HG03039 (cell line): ENCODE measurements around the gene FAM181A.

ENCODE experiments used
- ATAC-seq: cut with Tn5 transposase; IDR thresholded peaks from one replicate; pipeline ENCODE4 v1.9.1; 2021; ENCODE audit warnings: mild to moderate bottlenecking, moderate library complexity; ENCODE audit not compliant: unreplicated experiment

Gene FAM181A

DNA sequence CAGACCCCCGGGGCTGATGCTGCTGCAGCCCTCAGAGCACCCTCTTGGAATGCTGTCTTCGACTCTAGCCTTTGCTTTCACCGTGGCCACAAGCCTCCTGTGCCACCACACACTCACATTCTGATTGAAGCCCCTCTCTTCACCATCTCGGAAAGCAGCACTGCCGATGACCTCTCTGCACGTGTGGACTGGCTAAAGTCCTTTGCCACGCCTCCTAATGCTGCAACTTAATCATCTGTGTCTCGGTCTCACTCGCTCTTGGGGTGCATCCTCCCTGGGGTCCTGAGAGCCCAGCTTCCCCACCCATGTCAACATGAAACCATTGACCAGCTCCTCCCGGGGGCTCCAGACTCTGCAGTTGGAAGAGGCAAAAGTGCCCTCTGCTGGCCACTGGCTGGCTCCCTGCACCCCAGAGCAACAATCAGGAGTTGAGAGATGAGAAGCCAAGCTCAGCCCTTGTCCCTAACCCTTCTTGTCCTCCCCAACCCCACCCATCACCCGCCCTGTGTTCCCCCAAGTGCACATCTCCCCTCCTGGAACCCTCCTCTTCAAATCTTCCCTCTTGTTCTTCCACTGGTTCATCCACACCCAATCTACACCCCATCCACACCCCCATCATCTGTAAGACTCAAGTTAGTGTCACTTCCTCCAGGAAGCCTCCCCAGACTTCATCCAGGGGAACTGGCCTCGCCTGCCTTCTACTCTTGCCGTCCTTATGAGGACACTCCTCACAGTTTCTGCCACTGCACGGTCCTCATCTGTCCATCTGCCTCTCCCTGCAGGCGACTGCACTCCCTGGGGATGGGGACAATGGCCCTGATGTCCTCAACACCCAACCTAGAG lies 23.6 kb upstream of the FAM181A start:
- no peak for ATAC-seq

DNA sequence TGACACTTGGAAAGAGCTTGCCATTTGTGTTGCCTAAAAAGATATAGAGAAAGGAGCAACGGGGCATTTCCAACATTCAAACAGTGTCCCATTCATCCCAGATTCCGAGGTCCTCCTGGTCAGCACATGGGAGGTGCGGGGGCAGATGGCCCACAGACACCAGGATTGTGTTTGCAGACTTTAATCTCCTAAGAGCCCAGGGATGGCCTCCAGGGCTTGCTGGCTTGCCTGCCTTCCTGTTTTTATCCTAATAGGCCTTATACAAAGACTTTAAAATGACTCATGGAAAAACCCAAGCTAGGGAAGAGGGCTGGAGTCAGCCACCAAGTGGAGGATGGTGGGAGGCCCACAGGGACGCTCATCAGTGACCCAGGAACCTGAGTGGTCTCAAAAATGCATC lies 21.5 kb upstream of the FAM181A start:
- no peak for ATAC-seq

DNA sequence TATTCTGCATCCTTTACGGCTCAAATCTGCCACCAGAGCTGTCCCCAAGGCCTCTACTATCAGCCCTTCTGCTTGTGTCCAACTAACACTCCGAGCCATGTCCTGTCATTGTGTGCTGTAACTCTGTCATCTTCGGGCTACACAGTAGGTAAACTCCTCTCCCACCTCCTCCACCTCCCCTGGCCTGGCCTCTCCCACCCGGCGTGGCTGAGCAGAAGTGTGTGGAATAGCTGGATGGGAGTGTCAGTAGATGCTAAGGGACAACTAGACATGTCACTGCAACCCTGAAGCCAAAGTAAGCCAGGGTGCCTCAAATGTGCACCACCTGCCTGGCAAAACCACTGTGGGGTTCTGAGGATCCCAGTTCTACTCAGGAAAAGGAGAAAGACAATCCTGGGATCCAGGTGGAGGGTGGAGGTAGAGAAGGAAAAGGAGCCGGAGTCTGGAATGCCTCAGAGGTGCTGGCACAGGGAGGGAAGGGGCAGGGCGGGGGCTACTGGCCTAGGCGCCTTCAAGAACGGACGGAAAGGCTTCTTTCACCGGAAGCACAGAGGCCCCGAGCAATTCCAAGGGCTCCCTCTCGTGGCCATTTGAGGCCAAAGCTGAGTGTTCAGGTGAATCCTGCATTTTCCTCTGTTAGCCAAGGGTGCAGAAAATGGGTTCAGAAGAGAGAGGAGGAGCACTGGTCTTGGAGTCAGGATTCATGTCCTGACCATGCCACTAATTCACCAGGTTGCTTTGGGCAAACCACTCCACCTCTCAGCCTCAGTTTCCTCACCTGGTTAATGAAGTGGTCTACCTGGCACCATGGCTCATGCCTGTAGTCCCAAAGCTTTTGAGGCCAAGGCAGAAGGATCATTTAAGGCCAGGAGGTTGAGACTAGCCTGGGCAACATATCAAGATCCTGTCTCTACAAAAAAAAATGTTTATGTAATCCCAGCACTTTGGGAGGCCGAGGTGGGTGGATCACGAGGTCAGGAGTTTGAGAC lies 20.5 kb upstream of the FAM181A start:
- peak; percentile 54 for ATAC-seq

DNA sequence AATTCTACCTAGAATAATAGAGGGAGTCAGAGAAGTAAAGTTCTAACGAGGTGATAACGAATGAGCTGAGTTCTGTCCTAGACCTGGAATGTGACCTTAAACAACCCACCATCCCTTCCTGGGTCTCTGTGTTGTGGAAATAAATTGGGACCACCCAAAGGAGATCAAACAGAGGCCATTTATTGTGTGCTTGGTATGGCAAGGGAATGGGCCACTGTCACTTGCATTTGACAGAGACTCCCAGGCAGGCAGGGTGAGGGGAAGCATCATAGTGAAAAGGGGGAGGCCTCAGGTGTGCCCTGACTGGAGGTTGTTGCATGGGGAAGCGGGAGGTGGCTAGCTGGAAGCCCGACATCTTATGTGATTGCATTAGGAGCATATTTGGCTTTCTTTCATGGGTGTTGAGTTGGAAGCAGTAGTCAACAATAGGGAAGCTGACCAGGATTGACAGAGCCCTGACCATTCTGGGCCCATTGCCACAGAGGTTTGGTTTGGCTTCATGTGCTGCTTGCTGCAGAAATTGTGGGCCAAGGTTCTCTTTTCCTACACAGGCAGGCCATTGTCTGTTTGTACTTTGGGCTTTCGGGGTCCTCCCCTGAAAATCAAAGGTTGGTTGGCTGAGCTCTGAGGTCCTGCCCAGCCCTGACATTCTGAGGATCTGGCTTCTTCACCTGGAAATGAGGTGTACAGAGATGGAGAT lies 17.6 kb upstream of the FAM181A start:
- ATAC-seq: no peak

DNA sequence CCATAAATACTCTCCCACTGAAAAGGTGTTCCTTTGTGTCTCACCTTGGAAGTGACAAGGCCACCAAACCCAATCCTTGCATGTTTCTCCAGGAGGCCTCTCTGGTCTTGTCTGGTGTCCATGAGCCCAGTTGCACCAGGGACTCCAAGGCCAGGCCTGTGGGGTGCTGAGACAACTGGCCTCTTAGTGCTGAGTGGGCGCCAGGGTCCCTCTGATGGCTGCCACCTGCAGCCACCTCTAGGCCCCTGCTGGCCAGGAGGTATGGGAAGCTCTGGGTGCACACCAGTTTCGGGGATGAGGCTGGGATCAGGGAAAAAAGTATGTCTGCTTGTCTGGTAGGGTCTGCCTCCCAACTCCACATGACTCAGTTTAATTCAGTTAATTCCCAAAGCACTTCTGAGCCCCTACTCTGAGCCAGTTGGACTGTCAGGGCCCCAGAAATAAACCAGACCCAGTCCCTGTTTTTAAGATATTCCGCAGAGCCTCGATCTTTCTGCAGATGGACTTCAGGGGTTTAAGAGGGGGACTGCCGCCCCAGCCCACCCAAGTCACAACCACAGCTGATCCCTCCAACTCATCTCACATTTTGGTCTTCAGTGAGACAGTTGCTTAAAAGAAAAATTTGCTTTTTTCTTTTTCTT lies 15.0 kb upstream of the FAM181A start:
- no peak for ATAC-seq

DNA sequence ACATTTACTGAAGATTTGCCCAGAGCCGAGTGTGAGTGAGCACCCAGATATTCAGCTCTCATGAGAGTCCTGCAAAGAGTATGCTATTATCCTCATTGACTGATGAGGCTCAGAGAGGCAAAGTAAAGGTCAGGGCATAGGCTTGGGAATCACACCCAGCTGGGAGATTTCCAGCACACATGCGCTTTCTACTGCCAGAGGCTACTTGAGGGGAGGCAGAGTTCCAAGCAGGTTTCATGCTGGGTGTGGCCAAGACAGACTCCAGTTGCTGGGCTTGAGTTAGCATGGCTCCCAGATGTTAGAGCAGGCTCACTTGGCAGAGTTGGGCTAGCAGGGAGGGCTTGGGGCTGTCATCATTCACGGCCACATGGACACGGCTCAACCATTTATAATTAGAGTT lies 14.4 kb upstream of the FAM181A start:
- no peak for ATAC-seq

DNA sequence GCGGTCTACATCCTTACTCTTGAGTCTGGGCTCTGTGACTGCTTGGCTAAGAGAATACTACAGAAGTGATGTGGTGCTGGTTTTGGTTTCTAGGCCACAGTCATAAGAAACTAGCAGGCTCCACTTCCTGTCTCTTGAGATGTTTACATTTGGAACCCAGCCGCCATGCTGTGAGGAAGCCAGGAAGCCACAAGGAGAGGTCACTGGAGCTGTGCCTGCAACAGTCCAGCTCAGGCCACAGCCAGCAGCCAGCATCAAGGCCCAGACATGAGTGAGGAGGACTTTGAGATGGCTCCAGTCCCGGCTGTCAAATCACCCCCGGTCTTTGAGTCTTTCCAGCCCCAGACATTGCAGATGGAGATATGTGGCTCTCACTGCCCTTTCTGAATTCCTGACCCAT lies 12.9 kb upstream of the FAM181A start:
- no peak for ATAC-seq

DNA sequence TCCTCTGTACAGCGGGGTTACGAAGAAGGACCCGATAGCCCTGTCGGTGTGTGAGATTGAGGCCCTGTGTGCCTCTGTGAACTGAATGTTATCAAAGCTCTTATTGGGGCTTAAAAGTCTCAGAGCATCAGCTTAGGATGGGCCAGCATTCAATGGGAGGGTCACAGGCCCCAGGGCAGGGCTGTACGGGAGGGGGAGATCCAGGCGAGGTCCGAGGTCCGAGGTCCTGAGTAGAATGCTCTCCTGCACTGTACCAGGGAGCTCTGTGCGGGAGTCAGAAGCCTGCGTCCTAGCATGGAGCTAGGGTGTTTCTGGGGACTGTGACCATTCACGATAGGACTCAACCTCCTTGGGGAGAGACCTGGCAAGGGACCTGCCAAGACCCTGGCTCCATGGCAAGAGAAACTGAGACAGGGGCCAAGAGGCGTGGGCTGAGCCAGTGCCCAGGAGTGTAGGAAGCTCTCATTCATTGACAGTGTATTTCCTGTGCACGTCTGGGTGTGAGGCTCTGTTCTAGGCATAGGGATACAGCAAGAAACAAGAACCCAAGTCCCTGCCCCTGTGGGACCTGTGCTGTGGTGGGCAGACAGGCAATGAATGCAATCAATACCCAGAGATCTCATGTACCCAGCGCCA lies 12.0 kb upstream of the FAM181A start:
- ATAC-seq: no peak

DNA sequence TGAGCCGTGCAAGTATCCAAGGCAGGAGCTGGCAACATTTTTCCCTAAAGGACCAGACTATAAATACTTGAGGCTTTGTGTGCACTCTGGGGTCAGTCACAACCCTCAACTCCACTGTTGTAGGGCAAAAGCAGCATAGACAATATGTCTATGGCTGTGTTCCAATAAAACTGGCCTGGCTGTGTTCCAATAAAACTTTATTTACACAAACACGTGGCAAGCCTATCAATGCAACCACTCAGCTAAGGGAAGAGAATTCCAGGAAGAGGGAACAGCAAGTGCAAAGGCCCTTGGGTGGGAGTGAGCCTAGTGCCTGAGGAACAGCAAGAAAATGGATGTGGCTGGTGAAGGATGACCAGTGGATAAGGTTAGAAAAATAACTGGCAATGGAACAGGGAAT lies 11.3 kb upstream of the FAM181A start:
- no peak for ATAC-seq

DNA sequence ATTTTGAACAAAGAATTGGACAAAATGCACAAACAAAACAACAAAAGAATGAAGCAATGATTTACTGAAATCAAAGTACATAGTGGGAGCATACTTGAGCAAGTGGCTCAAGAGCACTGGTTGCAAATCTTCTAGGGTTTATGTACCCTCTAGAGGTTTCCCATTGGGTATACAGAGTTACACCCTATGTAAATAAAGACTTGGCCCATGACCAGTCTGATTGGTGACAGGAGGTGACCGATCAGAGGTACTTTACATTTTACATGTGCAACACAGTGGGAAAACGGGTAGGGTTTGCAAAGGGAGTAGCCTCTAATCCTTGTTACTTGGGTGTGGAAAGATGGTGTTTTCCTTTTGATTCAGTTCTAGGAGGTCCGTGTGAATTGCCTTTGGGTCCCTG lies 10.6 kb upstream of the FAM181A start:
- no peak for ATAC-seq

DNA sequence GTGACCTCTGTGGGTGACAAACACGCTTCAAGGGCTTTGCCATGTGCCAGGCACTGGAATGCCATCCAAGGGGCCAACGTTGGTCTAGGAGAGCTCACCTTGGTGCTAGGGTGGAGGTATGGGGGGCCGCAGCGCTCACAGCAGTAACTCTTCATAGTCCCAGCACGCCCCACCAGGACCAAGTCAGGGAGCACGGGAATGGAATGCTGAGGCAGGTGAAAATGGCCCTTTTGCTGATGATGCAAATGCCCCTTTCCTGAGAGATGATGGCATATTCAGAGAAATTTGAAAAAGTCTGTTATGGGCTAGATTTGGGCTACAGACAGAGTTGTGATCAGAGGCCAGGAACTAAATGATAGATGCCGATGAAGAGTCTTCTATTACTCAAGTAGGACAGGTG lies 10.0 kb upstream of the FAM181A start:
- ATAC-seq: no peak

DNA sequence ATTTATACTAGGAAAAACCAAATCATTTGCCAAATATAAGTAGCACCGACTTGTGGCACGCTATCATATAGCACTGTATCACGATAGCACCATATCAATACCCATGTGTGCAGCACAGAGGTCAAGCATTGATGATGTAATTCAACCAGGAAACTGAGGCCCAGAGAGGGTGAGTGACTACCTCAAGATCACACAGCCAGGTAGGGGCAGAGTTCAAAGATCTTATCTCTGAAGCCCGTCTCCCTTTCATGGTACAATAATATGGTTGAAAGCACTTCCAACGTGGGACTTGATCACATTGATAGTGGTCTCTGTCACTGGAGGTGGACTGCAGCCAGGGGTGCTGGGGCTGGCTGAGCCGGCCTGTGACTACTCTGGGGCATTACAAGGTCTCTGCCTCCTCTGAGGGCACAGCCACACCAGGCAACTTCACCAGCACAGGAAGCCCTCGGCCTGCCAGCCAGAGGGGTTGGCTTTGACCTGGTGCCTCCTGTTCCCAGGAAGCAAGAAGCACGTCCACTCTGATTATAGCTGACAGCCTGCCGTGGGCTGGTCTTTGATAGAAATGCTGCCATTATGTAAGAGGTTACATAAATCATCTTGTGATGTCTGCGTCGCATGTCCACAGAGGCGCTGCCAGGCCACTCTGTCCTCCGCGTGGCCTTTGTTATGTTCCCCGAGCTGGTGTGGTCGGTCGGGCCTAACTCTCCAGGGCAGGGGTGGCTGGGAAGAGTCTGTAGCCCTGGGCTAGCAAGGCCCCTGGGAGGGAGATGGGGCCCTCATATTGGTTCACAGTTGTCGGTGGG lies 5.9 kb upstream of the FAM181A start:
- no peak for ATAC-seq

DNA sequence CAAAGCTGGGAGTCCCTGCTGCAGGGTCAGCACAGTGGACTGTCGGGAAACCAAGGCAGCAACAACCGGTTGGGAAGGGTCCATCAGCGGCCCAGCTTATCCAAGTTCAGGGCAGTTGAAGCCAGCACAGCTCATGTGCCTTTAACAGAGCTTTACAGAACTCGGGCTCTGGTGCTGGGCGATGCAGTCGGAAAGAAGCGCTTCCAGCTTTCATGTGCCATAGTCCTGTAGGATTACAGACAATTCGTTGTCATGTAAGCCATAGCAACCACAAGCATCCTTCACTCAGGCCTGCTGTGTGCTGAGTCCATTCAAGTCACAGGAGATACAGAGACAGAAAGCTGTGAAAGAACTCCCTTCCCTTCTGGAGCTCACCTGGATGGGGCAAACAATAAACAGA lies 3.5 kb upstream of the FAM181A start:
- ATAC-seq: no peak

DNA sequence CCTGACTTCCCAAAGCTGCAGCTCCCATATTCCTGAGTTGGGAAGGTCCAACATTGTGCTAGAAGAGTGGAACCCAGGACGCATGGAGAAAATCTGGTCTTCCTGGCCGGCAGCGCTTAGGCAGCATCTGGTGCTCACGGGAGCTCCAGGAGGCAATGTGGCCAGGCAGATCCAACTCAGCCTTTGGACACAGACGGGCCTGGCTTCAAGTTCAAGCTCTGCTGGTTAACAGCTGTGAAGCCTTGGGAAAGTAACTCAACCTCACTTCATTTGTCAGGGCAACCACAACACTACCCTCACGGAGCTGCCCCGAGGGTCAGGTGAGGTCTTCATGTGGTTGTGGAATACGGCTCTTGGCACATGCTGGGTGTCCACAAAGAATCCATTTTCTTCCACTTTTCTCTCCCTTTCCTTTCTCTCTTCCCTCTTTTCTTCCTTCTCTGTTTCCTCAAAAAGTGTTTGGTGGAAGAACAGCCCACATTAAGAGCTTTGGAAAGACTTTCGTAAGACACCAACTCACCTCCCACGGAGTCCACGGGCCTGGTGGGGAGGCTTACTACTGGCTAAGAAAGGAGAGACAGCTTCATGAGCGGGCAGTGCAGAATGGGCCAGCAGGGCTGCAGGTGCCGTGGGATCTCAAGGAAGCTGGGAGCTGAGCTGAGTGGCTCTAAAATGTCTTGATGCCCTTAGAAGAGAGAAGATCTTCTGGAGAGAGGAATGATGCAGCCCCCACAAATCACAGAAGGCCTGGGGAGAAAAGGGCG lies 2.4 kb upstream of the FAM181A start:
- no peak for ATAC-seq

DNA sequence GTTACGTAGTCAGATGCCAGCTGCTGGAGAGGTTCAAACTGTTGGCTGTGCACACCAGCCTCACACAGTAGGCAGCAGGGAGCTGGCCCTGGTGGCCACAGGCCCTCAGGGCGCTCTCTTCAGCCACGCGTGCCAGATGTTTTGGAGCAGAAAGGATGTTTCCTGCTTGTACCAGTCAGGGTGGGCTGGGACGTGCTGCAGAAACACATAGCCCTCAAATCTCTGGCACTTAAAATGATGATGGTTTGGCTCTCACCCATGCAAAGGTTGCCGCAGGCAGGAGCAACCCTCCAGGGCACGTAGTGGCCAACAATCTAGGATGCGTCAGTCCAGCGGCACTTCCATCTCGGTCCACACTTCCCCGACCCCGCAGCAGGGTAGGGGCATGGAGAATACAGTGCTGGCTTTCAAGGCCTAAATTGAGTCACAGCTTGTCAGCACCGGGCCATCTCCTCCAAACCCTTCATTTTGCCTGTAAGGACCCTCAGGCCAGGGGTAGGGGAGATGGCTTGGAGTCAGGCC lies 1.7 kb upstream of the FAM181A start:
- no peak for ATAC-seq

DNA sequence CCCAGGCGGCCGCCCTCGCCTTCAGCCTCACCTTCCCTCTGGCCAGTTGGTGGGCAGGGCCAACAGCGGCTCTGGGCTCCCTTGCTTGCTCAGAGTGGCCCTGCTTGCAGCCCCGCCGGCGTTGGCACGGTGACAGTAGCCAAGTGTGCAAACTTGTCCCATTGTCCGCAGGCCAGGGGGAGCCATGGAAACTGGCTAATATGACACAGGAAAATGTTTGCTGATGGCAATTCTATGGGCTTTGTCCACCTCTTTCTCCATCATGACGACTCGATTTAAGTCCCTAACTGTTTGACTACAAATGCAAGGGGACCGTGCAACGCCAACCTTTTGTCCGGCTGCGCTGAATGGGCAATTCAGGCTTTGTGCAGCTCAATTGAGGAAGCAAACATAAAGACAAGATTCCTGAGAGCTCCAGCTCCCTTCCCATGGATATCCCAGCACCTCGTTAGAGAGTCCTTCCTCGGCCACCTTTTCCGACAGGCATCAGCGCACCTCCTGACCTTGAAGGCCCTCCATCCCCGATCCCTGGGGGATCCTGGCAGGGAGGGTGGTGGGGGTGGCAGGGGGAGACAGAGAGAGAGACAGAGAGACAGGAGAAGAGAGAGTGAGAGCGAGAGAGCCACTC lies 785 bp upstream of the FAM181A start:
- ATAC-seq: no peak

DNA sequence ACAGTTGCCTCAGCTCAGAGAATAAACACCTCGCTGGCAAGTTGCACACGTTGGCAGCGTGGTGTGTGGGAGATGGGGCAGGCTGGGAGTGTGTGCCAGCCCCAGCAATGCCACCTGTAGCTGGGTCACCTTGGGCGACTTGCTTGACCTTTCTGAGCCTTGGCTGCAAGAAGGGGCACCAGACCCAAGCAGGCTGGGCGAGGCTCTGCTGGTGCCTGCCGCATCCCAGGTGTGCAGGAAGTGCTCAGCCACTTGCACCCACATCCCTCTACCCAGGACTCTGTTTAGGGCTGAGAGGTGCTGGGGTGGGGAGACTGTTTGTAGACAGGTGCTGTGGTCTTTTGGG lies 629 bp downstream of the FAM181A start:
- ATAC-seq: no peak
